ENCODE measurements around the gene PCNP. TPM values are rescaled to one million over a fixed set of nuclear protein-coding genes. Genes with fewer than 3 reads are reported as not detected.
"Not testable (repeated sequence)": the region's sequence is repeated elsewhere in the genome, so short reads cannot be mapped to it uniquely, and the experiment has no call there.

PCNP gene, protein sequence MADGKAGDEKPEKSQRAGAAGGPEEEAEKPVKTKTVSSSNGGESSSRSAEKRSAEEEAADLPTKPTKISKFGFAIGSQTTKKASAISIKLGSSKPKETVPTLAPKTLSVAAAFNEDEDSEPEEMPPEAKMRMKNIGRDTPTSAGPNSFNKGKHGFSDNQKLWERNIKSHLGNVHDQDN
- total RNA-seq: 100 to 1,000 TPM; 211 to 242 TPM

DNA sequence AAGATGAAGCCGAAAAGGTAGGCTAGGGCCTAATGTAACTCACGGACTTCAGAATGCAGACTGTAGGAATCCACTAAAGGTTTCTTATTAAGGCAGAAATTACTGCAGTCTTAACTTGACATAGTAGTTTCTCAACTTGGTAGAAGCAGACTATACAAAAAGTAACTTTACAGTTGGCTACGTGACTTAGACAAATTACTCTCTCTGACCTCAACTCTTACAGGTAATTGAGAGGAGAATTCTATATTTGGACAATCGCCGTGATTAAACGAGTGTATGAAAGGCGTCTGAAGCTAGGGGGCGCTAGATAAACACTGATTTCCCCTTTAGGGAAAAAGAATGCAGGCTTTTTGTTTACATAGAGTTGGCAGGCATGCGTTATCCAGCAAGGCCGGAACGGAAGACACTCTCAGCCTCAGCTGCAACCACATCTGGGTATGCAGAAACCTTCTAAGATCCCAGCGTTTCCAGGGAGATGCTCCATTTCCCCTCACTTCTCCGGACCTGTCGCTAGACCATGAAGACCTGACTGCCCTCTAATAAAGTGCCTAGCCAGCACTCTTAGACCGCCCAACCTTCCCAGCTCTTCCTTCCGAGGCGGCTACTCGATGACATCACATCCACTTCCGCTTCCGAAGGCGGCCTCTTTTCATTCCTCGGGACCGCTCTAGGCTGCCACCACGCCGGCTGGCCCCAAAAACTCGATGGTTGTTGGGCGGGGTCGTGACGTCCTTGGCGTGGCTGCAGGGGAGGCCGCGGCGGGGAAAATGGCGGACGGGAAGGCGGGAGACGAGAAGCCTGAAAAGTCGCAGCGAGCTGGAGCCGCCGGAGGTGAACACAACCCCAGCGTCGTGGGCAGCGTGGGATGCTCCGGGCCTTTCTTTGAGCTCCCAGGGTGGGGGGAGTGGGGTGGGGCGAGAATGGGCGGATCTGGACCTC lies at the start of gene PCNP:
Gene PCNP, plus strand, starts transcription at position 732 of the 939 bp plus-strand sequence. Its CDS starts 36 bp downstream, at position 768.
- peaks cover 80% of the 10 kb centered on the region for H3K4me1 Mint-ChIP-seq (ENCODE audit: low read depth)
- peak; percentile 85 to 87 for ATAC-seq (replicated peaks in 1 of 2)
- H3K36me3 Mint-ChIP-seq (ENCODE audit: insufficient read depth in 2 of 2): peaks cover 7 to 18% of the 10 kb centered on the region in 2 donors

DNA sequence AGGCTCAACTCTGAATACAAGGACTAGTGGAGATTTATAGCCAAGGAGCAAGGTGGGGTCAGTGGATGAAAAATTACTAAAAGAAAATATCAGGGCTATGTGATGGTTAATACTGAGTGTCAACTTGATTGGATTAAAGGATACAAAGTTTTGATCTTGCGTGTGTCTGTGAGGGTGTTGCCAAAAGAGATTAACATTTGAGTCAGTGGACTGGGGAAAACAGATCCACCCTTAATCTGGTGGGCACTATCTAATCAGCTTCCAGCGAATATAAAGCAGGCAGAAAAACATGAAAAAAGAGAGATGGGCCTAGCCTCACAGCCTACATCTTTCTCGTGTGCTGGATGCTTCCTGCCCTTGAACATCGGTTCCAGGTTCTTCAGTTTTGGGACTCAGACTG lies 46.5 kb upstream of the PCNP start:
- peaks cover 8% of the 10 kb centered on the region in 2 donors for H3K9me3 Mint-ChIP-seq
- no peaks in the 10 kb centered on the region for H3K27me3 Mint-ChIP-seq (ENCODE audit: low read depth)
- no peak overlapping the region for H3K27ac Mint-ChIP-seq
- H3K4me3 Mint-ChIP-seq: no peak overlapping the region
- ATAC-seq (replicated peaks in 1 of 2) (no peak), DNase-seq (no peak)
- H3K36me3 Mint-ChIP-seq (ENCODE audit: insufficient read depth in 2 of 2): peaks cover 5 to 10% of the 10 kb centered on the region in 2 donors
- H3K4me1 Mint-ChIP-seq (ENCODE audit: low read depth): peaks cover 33% of the 10 kb centered on the region

More for the DNA sequence above, at the start of gene PCNP:
- H3K27me3 Mint-ChIP-seq (ENCODE audit: low read depth): no peaks in the 10 kb centered on the region
- H3K27ac Mint-ChIP-seq: peak within 1 kb of the TSS; percentile 97
- H3K9me3 Mint-ChIP-seq: no peaks in the 10 kb centered on the region
- H3K4me3 Mint-ChIP-seq: peak within 1 kb of the TSS; percentile 85 to 93
- peak; percentile 99 to 100 for DNase-seq

DNA sequence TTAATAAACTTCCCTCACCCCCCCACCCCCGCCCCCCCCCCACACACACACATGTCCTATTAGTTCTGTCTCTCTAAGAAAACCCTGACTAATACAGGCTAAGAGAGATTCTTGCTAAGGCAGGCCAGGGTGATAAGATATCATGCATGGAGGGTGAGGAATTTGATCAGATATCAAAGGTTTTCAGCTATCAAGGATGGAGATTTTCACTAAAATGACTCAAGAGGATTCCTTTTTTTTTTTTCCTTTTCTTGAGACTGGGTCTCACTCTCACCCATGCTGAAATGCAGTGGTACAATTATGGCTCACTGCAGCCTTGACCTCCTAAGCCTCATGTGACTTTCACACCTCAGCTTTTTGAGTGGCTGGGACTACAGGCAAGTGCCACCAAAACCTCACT lies 46.1 kb upstream of the PCNP start:
- Mint-ChIP-seq H3K4me3 (no peak overlapping the region), H3K36me3 (ENCODE audit: insufficient read depth in 2 of 2) (peaks cover 5 to 10% of the 10 kb centered on the region in 2 donors)
- ATAC-seq (replicated peaks in 1 of 2): no peak

DNA sequence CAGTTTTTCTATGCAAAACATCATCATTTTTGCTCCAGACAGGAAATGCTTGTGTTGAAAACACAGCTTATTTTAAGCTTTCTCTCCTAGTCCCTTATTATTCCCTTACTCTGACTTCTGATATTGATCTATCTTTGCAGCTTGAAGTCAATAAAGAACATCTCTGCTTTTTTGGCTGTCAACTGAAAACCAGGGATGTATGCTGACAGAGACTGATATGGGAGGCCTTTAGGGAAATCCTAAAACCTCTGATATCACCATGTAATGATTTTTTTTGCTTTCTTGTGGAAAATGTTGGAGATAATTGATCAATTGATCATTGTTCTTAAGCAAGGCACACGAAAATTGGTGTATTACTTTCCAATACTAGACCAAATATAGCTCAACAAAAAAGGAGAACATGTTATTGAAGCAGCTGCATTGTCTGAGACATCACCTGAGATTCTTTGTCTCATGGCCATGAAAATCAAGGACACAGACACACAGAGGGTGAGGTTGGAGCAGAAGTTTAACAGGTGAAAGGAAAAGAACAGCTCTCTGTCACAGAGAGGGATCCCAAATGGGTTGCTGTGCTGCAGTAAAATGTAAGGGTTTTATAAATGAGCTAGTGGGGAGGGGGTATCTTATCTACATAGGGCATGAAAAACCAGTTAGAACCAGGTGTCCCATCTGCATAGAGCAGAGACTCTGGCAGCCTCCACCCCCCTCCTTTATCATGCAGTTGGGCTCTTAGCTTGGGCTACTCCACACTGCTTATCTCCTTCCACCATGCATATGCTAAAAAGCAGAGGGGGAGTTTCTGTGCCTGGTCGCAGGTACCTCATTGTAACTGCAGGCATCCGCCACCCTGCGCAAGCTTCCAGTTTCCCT lies 43.9 kb upstream of the PCNP start:
- ATAC-seq (replicated peaks in 1 of 2): no peak
- DNase-seq: no peak
- H3K9me3 Mint-ChIP-seq: peaks cover 4 to 6% of the 10 kb centered on the region in 2 donors
- peaks cover 29% of the 10 kb centered on the region for H3K4me1 Mint-ChIP-seq (ENCODE audit: low read depth)
- H3K27ac Mint-ChIP-seq: no peak overlapping the region
- no peak overlapping the region for H3K4me3 Mint-ChIP-seq
- H3K27me3 Mint-ChIP-seq (ENCODE audit: low read depth): no peaks in the 10 kb centered on the region
- peaks cover 1 to 9% of the 10 kb centered on the region in 2 donors for H3K36me3 Mint-ChIP-seq (ENCODE audit: insufficient read depth in 2 of 2)

More for the DNA sequence above, 46.1 kb upstream of the PCNP start:
- Mint-ChIP-seq H3K27me3 (ENCODE audit: low read depth) (no peaks in the 10 kb centered on the region), H3K4me1 (ENCODE audit: low read depth) (peaks cover 30% of the 10 kb centered on the region), H3K27ac (no peak overlapping the region), H3K9me3 (peaks cover 8% of the 10 kb centered on the region in 2 donors)
- no peak for DNase-seq

DNA sequence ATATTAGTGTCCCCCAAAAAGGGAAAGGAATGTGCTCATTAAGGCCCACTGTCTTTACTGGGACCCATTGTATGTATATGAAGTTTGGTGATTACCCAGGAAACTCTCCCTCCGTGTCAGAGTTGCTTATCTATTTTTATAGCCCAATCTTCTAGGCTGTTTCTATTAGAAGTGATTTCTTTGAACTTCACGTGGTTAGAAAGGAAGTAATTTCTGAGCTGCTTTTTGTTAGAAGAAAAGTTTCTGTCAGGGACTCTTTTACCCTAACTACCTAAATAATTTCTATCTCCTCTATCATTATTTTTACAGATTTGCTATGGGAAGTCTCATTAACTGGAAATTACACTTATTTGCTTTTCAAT lies 43.3 kb upstream of the PCNP start:
- no peak for ATAC-seq (replicated peaks in 1 of 2)

DNA sequence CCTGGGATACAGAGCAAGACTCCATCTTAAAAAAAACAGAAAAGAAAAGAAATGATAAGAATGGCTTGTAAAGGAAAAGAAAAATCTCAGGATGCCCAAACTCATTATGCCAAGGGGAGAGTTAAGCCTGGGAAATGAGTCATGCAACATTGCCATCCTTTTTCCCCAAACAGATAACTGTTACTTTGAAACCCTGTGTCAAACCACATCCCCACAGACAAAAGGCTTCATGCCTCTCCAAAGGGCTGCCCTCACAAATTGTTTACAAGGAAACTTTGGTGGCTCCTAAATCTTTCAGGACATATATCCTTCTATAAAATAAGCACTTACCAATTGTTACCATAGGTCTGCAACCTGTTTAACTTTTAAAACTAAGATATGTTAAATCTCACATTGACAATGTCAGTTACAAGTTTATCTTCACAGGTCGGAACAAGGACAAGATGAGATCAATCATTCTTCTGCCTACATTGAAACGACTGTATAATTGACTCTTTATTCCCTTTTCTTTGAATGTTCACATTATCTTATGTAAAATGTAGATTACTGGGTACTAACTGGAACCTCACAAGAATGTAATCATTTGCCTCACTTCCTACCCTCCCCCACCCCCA lies 42.4 kb upstream of the PCNP start:
- Mint-ChIP-seq H3K9me3 (peaks cover 2 to 5% of the 10 kb centered on the region in 2 donors), H3K27ac (peak overlapping the region; percentile 83), H3K4me1 (ENCODE audit: low read depth) (peaks cover 29% of the 10 kb centered on the region), H3K4me3 (peak overlapping the region; percentile 45 to 61), H3K27me3 (ENCODE audit: low read depth) (no peaks in the 10 kb centered on the region), H3K36me3 (ENCODE audit: insufficient read depth in 2 of 2) (peaks cover 0 to 5% of the 10 kb centered on the region in 2 donors)
- ATAC-seq (replicated peaks in 1 of 2) (peak; percentile 79 to 85), DNase-seq (no peak)

More for the DNA sequence above, 43.3 kb upstream of the PCNP start:
- H3K9me3 Mint-ChIP-seq: peaks cover 2 to 5% of the 10 kb centered on the region in 2 donors
- H3K27me3 Mint-ChIP-seq (ENCODE audit: low read depth): no peaks in the 10 kb centered on the region
- peaks cover 0 to 5% of the 10 kb centered on the region in 2 donors for H3K36me3 Mint-ChIP-seq (ENCODE audit: insufficient read depth in 2 of 2)
- H3K27ac Mint-ChIP-seq: peak overlapping the region; percentile 62
- H3K4me3 Mint-ChIP-seq: peak overlapping the region; percentile 45 to 61
- peaks cover 29% of the 10 kb centered on the region for H3K4me1 Mint-ChIP-seq (ENCODE audit: low read depth)
- DNase-seq: no peak

DNA sequence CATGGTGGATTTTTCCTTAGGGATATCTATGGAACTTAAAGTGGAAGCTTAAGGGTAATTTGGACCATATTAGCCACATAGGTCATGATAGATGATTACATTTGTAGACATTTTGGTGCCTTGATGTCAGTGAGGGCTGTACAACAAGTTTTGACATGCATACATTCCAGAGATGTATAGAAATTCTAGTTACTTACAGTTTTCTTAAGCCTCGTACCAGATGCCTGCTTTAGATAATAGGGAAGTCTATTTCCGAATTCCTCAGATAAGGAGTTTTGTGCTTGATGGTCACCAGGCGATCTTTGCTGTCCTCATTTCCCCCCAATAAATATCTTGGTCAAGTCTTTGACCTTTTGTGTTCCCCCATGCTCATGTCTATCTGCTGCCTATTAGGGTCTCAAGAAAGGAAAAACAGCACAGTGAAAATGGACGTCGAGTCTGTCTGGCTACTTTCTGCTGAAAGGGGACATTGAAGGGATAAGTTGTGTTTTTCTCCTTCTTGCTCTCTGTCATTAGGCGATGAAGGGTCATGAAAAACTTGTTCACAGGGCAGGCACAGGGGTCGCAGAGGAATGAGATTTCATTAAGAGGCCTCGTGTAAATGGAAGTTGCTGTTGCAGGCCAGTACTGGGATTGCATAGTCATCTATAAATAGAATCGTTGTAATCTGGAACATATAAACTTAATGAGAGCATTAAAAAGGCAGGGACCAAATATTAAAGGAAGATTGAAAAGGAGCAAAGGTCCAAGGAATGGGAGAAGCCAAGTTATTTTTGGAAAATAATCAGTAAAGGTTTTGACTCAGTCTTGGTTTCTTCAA lies 41.0 kb upstream of the PCNP start:
- Mint-ChIP-seq H3K27ac (no peak overlapping the region), H3K36me3 (ENCODE audit: insufficient read depth in 2 of 2) (peaks cover 0 to 5% of the 10 kb centered on the region in 2 donors), H3K9me3 (peaks cover 2 to 5% of the 10 kb centered on the region in 2 donors), H3K4me1 (ENCODE audit: low read depth) (peaks cover 29% of the 10 kb centered on the region), H3K4me3 (no peak overlapping the region), H3K27me3 (ENCODE audit: low read depth) (no peaks in the 10 kb centered on the region)
- ATAC-seq (replicated peaks in 1 of 2) (no peak), DNase-seq (no peak)

DNA sequence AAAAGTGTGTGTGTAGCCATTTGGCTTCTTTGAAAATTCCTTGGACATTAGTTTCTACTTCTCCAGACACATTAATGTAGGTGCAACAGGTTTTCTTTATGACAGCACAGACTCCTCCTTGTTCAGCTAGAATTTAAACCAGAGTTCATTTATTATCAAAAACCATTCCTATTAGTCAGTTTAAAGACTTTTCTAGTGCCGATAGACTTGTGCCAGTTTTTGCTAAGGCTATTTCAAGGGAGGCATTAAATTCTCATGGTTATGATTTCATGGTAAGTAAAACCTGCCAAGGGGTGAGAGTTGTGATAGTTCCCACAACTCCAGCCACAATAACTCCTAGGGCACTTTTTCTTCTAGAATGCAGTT lies 40.4 kb upstream of the PCNP start:
- H3K4me3 Mint-ChIP-seq: no peak overlapping the region
- H3K27ac Mint-ChIP-seq: no peak overlapping the region
- DNase-seq: no peak
- H3K36me3 Mint-ChIP-seq (ENCODE audit: insufficient read depth in 2 of 2): peaks cover 0 to 5% of the 10 kb centered on the region in 2 donors
- peaks cover 29% of the 10 kb centered on the region for H3K4me1 Mint-ChIP-seq (ENCODE audit: low read depth)
- peaks cover 2 to 7% of the 10 kb centered on the region in 2 donors for H3K9me3 Mint-ChIP-seq
- no peak for ATAC-seq (replicated peaks in 1 of 2)
- no peaks in the 10 kb centered on the region for H3K27me3 Mint-ChIP-seq (ENCODE audit: low read depth)

DNA sequence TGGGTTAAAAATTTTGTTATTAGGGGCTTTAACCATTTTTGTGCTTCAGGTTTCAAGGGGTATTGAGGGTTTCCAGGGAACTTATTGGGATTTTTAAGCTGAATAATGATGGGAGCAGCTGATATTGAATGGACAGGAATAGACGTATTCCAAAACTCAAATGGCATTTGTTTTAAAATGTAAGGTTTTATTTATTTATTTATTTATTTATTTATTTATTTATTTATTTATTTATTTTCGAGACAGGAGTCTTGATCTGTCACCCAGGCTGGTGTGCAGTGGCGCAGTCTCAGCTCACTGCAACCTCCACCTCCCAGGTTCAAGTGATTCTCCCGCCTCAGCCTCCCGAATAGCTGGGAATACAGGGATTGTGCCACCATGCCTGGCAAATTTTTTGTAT lies 38.8 kb upstream of the PCNP start:
- Mint-ChIP-seq H3K27ac (no peak overlapping the region), H3K27me3 (ENCODE audit: low read depth) (no peaks in the 10 kb centered on the region)
- DNase-seq: no peak

DNA sequence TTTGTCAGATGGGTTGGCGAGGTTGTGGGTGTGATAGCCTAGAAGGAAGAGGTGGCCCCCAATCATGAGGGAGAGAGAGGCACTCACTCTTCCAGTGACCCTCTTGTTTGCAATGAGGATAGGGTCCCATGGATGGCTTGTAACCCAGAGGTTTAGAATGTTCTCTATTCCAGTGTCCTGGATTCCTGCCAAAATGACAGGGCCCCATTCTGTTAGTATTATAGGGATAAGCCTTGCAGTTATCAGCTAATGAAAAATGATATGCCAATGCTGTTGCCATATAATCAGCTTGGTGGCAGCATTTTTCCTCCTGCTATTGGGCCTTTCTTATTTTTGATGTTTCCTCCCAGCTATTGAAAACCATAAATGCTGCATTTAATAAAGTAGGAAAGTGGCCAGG lies 37.7 kb upstream of the PCNP start:
- H3K36me3 Mint-ChIP-seq (ENCODE audit: insufficient read depth in 2 of 2): no peaks in the 10 kb centered on the region
- no peak overlapping the region for H3K27ac Mint-ChIP-seq
- ATAC-seq (replicated peaks in 1 of 2): no peak
- peaks cover 2 to 4% of the 10 kb centered on the region in 2 donors for H3K9me3 Mint-ChIP-seq
- H3K4me1 Mint-ChIP-seq (ENCODE audit: low read depth): peaks cover 14% of the 10 kb centered on the region
- no peak overlapping the region for H3K4me3 Mint-ChIP-seq
- no peaks in the 10 kb centered on the region for H3K27me3 Mint-ChIP-seq (ENCODE audit: low read depth)
- DNase-seq: no peak

More for the DNA sequence above, 38.8 kb upstream of the PCNP start:
- H3K9me3 Mint-ChIP-seq: peaks cover 2 to 4% of the 10 kb centered on the region in 2 donors
- no peak overlapping the region for H3K4me3 Mint-ChIP-seq
- H3K4me1 Mint-ChIP-seq (ENCODE audit: low read depth): peaks cover 24% of the 10 kb centered on the region
- peaks cover 0 to 1% of the 10 kb centered on the region in 2 donors for H3K36me3 Mint-ChIP-seq (ENCODE audit: insufficient read depth in 2 of 2)
- no peak for ATAC-seq (replicated peaks in 1 of 2)

DNA sequence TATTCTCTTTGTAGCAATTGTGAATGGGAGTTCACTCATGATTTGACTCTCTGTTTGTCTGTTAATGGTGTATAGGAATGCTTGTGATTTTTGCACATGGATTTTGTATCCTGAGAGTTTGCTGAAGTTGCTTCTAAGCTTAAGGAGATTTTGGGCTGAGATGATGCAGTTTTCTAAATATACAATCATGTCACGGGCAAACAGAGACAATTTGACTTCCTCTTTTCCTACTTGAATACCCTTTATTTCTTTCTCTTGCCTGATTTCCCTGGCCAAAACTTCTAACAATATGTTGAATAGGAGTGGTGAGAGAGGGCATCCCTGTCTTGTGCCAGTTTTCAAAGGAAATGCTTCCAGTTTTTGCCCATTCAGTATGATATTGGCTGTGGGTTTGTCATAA lies 37.0 kb upstream of the PCNP start:
- H3K27me3 Mint-ChIP-seq (ENCODE audit: low read depth); H3K36me3 Mint-ChIP-seq (ENCODE audit: insufficient read depth in 2 of 2); H3K27ac Mint-ChIP-seq; H3K4me3 Mint-ChIP-seq; H3K4me1 Mint-ChIP-seq (ENCODE audit: low read depth); DNase-seq; H3K9me3 Mint-ChIP-seq; ATAC-seq (replicated peaks in 1 of 2): not testable (repeated sequence)

DNA sequence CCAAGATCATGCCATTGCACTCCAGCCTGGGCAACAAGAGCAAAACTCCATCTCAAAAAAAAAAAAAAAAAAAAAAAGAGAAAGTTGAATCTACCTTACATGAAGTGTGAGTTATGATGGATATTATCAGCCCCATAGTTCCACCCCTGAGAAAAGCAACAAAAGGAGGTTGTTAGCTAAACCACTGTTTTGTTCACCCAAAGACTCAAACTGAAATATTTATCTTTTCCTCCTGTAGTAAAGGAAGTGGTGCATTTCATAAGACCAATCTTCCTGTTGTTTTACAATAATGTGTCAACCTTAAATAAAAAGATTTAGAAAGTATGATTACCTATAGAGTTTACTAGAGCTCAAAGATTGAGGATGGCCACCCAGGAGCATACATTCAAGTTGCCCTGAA lies 31.0 kb upstream of the PCNP start:
- no peaks in the 10 kb centered on the region for H3K27me3 Mint-ChIP-seq (ENCODE audit: low read depth)
- H3K27ac Mint-ChIP-seq: peak overlapping the region; percentile 72
- peak; percentile 89 to 93 for ATAC-seq (replicated peaks in 1 of 2)
- no peak for DNase-seq
- H3K36me3 Mint-ChIP-seq (ENCODE audit: insufficient read depth in 2 of 2): no peaks in the 10 kb centered on the region
- peak overlapping the region; percentile 43 to 68 for H3K4me3 Mint-ChIP-seq
- H3K4me1 Mint-ChIP-seq (ENCODE audit: low read depth): peaks cover 28% of the 10 kb centered on the region
- peaks cover 0 to 4% of the 10 kb centered on the region in 2 donors for H3K9me3 Mint-ChIP-seq

Measured in activated T-cell treated with anti-CD3 and anti-CD28 coated beads, Interleukin-2, amount 50 U/mL, for 72 hours (primary cell).